NCI-H1436 (cell line): ENCODE data around the gene RICTOR.
"Not testable (repeated sequence)": the region's sequence is repeated elsewhere in the genome, so short reads cannot be mapped to it uniquely, and the experiment has no call there.

Experiments used
- DNase-seq: peaks from one replicate; lab custom pipeline; 2025; lab: John Stamatoyannopoulos, UW

RICTOR gene

GRCh38 chr5:39055027-39055767, 19.0 kb downstream of the RICTOR start:
- DNase-seq, result no peak

- no peak for DNase-seq
These were observed 21.0 kb downstream of the RICTOR start for GRCh38 chr5:39053189-39053588.

DNA sequence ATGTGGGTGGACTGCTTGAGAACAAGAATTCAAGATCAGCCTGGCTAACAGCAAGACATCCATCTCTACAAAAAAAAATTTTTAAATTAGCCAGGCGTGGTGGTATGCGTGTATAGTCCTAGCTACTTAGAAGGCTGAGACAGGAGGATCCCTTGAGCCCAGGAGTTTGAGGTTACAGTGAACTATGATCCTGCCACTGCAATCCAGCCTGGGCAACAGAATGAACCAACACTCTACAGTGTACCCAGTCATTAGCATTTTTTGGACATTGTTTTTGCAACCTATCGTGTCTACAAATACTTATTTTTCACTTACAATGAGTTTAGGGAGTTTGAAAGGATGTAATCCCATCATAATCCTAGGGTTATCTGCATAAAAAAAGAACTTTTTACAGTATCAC, 22.1 kb downstream of the RICTOR start:
- DNase-seq, result no peak

GRCh38 chr5:39049315-39049714, 24.9 kb downstream of the RICTOR start:
- no peak for DNase-seq

GRCh38 chr5:39040875-39041274, 33.3 kb downstream of the RICTOR start:
- no peak for DNase-seq

DNA sequence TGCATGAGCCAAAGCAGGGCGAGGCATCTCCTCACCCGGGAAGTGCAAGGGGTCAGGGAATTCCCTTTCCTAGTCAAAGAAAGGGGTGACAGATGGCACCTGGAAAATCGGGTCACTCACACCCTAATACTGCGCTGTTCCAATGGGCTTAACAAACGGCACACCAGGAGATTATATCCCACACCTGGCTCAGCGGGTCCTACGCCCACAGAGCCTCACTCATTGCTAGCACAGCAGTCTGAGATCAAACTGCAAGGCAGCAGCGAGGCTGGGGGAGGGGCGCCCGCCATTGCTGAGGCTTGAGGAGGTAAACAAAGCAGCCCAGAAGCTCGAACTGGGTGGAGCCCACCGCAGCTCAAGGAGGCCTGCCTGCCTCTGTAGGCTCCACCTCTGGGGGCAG, 39.7 kb downstream of the RICTOR start:
- DNase-seq, result not testable (repeated sequence)

GRCh38 chr5:39031041-39031440, 43.2 kb downstream of the RICTOR start:
- no peak for DNase-seq

DNA sequence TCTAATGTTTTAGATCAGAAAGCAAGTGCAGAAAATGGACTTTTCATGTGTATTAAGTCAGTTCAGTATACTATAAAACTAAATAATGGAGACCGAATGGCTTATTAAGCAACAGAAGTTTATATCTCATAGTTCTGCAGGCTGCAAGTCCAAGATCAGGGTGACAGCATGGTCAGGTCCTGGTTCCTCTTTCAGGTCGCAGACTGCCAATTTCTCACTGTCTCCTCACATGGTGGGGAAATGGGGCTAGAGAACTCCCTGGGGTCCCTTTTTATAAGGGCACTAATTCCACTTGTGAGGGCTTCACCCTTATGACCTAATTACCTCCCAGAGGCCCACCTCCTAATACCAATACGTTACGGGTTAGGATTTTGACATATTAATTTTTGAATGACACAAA, 48.7 kb downstream of the RICTOR start:
- DNase-seq, result no peak

DNA sequence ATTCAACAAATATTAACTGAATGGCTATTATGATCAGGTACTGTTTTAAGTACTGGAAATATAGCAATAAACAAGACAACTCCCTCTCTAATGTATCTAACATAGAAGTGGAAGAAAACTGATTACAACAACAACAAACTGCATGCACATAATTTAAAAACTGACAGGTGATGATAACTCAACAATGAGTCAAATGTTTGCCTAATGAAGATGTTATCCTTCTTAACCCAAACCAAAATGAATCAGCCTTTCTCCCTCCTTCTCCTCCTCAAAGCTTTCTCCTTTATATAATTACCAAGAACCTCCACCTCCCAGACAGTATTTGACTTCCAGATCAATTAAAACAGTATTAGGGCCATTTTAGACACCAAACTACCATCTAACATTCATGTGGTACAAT, 49.3 kb downstream of the RICTOR start:
- no peak for DNase-seq

DNA sequence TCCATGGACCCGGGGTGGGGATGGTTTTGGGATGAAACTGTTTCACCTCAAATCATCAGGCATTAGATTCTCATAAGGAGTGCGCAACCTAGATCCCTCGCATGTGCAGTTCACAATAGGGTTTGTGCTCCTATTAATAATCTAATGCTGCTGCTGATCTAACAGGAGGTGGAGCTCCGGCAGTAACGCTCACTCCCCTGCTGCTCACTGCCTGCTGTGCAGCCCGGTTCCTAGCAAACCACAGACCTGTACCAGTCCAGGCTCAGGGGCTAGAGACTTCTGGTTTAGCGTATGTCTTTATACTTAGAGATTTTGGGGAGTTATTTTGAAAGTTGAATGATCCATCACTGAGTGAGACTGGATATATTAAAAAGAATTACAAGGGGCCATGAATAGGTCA, 50.2 kb downstream of the RICTOR start:
- DNase-seq, result no peak

GRCh38 chr5:39023121-39023520, 51.1 kb downstream of the RICTOR start:
- DNase-seq, result no peak

DNA sequence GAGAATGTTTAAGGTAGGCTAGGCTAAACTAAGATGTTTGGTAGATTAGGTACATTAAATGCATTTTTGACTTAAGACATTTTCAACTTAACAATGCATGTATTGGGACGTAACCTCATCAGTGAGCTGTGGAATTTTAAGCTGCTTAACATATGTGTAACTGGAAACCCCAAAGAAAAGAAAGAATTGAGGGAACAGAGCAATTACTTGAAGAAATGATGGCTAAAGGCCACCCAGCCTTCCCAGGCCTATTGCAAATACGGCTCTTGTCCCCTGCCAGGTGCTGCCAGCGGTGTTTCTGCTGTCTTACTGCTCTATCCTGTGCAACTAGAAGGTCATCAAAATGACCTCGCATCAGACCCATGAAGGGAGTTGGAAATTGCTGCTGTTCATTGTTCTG, 52.0 kb downstream of the RICTOR start:
- no peak for DNase-seq

GRCh38 chr5:39021413-39021812, 52.8 kb downstream of the RICTOR start:
- no peak for DNase-seq

GRCh38 chr5:39020458-39020857, 53.7 kb downstream of the RICTOR start:
- no peak for DNase-seq

- no peak for DNase-seq
These were observed 54.9 kb downstream of the RICTOR start for GRCh38 chr5:39019254-39019653.

GRCh38 chr5:39017504-39017903, 56.7 kb downstream of the RICTOR start:
- DNase-seq, result no peak

- no peak for DNase-seq
These were observed 57.5 kb downstream of the RICTOR start for GRCh38 chr5:39016587-39017275.

GRCh38 chr5:39015743-39016586, 58.2 kb downstream of the RICTOR start:
- DNase-seq, result no peak

DNA sequence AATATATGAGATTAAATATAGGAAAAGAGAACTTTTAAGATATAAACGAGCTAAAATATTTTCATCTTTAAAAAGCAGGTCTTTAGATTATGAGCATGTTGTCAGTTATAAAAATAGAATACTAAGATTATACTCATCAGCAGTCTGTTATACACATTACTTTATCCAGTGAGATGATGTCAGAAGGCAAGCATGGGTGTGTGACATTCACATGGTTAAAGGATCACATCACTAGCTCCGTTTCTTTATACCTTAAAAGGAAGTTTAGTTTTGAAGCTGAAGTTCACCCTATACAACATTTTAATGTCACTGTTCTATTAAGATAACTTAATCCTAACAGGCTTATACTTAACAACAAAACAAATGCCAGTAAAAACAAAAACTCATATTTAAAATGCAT, 59.6 kb downstream of the RICTOR start:
- DNase-seq, result no peak

DNA sequence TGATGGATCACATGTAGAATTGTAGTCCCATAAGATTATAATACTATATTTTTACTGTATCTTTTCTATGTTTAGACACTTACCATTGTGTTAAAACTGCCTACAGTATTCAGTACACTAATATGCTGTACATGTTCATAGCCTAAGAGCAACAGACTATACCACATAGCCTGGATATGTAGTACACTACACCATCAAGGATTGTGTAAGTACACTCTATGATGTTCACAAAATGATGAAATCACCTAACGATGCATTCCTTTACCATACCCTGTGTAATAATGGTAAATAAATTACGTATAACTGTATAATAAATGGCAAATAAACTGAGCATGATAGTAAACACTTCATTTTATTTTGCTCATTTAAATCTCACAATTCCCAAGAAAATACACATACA, 60.3 kb downstream of the RICTOR start:
- no peak for DNase-seq

- DNase-seq, result not testable (repeated sequence)
These were observed 63.2 kb downstream of the RICTOR start for GRCh38 chr5:39010958-39011357.

- no peak for DNase-seq
These were observed 64.2 kb downstream of the RICTOR start for GRCh38 chr5:39009981-39010380.

- no peak for DNase-seq
These were observed 64.9 kb downstream of the RICTOR start for GRCh38 chr5:39009280-39009679.
